ENCODE results near the gene LCE3E.
"Not testable (repeated sequence)": the region's sequence is repeated elsewhere in the genome, so short reads cannot be mapped to it uniquely, and the experiment has no call there.

The LCE3E gene

GRCh38 chr1:152566681-152567080, at the start of gene LCE3E:
TSS of gene LCE3E (minus strand) at chr1:152566780. CDS start at chr1:152566208, 572 bp downstream.
- H3K4me3 ChIP-seq (replicated peaks in 1 of 2; ENCODE audit: low read depth in 2 of 2, low read length in 2 of 2), result no peak within 1 kb of the TSS
- DNase-seq (ENCODE audit: low read depth in 2 of 2), result no peak
- no peak for TF ChIP-seq CTCF (IDR thresholded peaks at IDR 0.05; ENCODE audit: low read depth, low read length)

GRCh38 chr1:152613511-152613910, 46.9 kb upstream of the LCE3E start, which contains the start of gene LCE3B:
TSS of gene LCE3B (plus strand) at chr1:152613811. CDS start at chr1:152613811, 0 bp downstream.
- DNase-seq (ENCODE audit: low read depth in 2 of 2), result no peak
- TF ChIP-seq CTCF (IDR thresholded peaks at IDR 0.05; ENCODE audit: low read depth, low read length), result no peak
- H3K4me3 ChIP-seq (replicated peaks in 1 of 2; ENCODE audit: low read depth in 2 of 2, low read length in 2 of 2), result no peak within 1 kb of the TSS

- no peak for TF ChIP-seq CTCF (IDR thresholded peaks at IDR 0.05; ENCODE audit: low read depth, low read length)
- no peak for DNase-seq (ENCODE audit: low read depth in 2 of 2)
- H3K4me3 ChIP-seq (replicated peaks in 1 of 2; ENCODE audit: low read depth in 2 of 2, low read length in 2 of 2), result no peak within 1 kb of the TSS
Observed at GRCh38 chr1:152599934-152600333, 33.4 kb upstream of the LCE3E start, which contains the start of gene LCE3C. TSS of gene LCE3C (plus strand) at chr1:152600234. CDS start at chr1:152600732, 498 bp downstream.

- DNase-seq (ENCODE audit: low read depth in 2 of 2), result no peak
- no peak for TF ChIP-seq CTCF (IDR thresholded peaks at IDR 0.05; ENCODE audit: low read depth, low read length)
- no peak overlapping the region for H3K4me3 ChIP-seq (replicated peaks in 1 of 2; ENCODE audit: low read depth in 2 of 2, low read length in 2 of 2)
Observed at GRCh38 chr1:152596986-152597385, 30.4 kb upstream of the LCE3E start.

GRCh38 chr1:152585586-152585985, 19.0 kb upstream of the LCE3E start:
- no peak for DNase-seq (ENCODE audit: low read depth in 2 of 2)
- no peak overlapping the region for H3K4me3 ChIP-seq (replicated peaks in 1 of 2; ENCODE audit: low read depth in 2 of 2, low read length in 2 of 2)
- TF ChIP-seq CTCF (IDR thresholded peaks at IDR 0.05; ENCODE audit: low read depth, low read length), result no peak

- no peak overlapping the region for H3K4me3 ChIP-seq (replicated peaks in 1 of 2; ENCODE audit: low read depth in 2 of 2, low read length in 2 of 2)
- no peak for TF ChIP-seq CTCF (IDR thresholded peaks at IDR 0.05; ENCODE audit: low read depth, low read length)
- no peak for DNase-seq (ENCODE audit: low read depth in 2 of 2)
Observed at GRCh38 chr1:152582647-152583046, 16.1 kb upstream of the LCE3E start.

GRCh38 chr1:152580433-152580832, 13.9 kb upstream of the LCE3E start, which contains the start of gene LCE3D:
TSS of gene LCE3D (minus strand) at chr1:152580516. CDS start at chr1:152579936, 580 bp downstream.
- H3K4me3 ChIP-seq (replicated peaks in 1 of 2; ENCODE audit: low read depth in 2 of 2, low read length in 2 of 2), result no peak within 1 kb of the TSS
- TF ChIP-seq CTCF (IDR thresholded peaks at IDR 0.05; ENCODE audit: low read depth, low read length), result no peak
- DNase-seq (ENCODE audit: low read depth in 2 of 2), result no peak

- H3K4me3 ChIP-seq (replicated peaks in 1 of 2; ENCODE audit: low read depth in 2 of 2, low read length in 2 of 2); DNase-seq (ENCODE audit: low read depth in 2 of 2): not testable (repeated sequence)
Observed at GRCh38 chr1:152579526-152579925, 12.9 kb upstream of the LCE3E start.
